Measurements from ENCODE around the gene SORCS2. TPM values are rescaled to one million over a fixed set of nuclear protein-coding genes. Genes with fewer than 3 reads are reported as not detected.

The SORCS2 gene
- total RNA-seq, 1 experiment from 2014 or later: 0.06 TPM

DNA sequence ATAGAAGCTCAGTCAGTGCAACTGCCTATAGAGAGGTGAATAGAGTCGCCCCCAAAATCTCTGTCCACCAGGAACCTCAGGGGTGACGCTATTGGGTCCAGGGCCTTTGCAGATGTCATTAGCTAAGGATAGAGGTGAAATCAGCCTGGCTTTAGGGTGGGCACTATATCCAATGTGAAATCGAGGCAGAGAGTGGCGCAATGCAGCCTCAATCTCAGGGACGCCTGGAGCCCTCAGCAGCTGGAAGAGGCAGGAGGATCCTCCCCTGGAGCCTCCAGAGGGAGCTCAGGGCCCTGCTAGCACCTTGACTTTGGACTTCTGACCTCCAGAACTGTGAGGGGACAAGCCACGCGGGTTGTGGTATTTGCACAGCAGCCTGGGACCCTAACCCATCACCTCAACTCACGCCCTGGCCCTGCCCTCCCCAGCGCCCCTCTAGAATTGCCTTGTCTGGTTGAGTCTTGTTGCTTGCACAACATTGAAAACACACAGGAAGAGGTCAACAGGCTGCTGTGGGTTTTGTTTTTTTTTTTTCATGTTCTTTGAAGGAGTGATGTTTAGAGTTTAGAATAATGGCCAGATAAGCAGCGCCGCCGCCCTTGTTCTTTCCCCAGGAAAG lies 331.8 kb downstream of the SORCS2 start:
- TF ChIP-seq, protein P1, sequence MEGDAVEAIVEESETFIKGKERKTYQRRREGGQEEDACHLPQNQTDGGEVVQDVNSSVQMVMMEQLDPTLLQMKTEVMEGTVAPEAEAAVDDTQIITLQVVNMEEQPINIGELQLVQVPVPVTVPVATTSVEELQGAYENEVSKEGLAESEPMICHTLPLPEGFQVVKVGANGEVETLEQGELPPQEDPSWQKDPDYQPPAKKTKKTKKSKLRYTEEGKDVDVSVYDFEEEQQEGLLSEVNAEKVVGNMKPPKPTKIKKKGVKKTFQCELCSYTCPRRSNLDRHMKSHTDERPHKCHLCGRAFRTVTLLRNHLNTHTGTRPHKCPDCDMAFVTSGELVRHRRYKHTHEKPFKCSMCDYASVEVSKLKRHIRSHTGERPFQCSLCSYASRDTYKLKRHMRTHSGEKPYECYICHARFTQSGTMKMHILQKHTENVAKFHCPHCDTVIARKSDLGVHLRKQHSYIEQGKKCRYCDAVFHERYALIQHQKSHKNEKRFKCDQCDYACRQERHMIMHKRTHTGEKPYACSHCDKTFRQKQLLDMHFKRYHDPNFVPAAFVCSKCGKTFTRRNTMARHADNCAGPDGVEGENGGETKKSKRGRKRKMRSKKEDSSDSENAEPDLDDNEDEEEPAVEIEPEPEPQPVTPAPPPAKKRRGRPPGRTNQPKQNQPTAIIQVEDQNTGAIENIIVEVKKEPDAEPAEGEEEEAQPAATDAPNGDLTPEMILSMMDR (conservative IDR thresholded peaks at IDR 0.05; ENCODE audit: low read depth, low read length): no peak
- no peak for TF ChIP-seq EZH2 (IDR thresholded peaks at IDR 0.05; ENCODE audit: borderline replicate concordance, low read depth, low read length, poor library complexity, severe bottlenecking)
- Histone ChIP-seq H3K9me3 (ENCODE audit: low read depth, low read length, poor library complexity, severe bottlenecking) (no peaks in the 10 kb centered on the region), H3K27me3 (replicated peaks; ENCODE audit: insufficient read depth, low read depth, low read length, poor library complexity) (peaks cover 42% of the 10 kb centered on the region), H3K4me1 (ENCODE audit: insufficient read depth, low read length, poor library complexity, severe bottlenecking) (no peaks in the 10 kb centered on the region), H3K27ac (ENCODE audit: low read depth, low read length, poor library complexity, severe bottlenecking) (no peak overlapping the region), H3K4me3 (ENCODE audit: low read depth, low read length, poor library complexity, severe bottlenecking) (no peak overlapping the region), H3K36me3 (ENCODE audit: insufficient read depth, low read length, poor library complexity, severe bottlenecking) (no peaks in the 10 kb centered on the region)
- BruUV-seq (replicated peaks): no TSS peak
- DNase-seq (ENCODE audit: low spot score): no peak
- ChIA-PET CTCF (no interaction called here), POLR2A (ENCODE audit: low non-redundant PET) (no interaction called here)
- intact Hi-C loops (cut with micrococcal nuclease; ENCODE audit: unreplicated experiment): no loop called here

- DNase-seq (ENCODE audit: low spot score): no peak
- TF ChIP-seq EZH2 (IDR thresholded peaks at IDR 0.05; ENCODE audit: borderline replicate concordance, low read depth, low read length, poor library complexity, severe bottlenecking): no peak
- TF ChIP-seq, protein P1 (conservative IDR thresholded peaks at IDR 0.05; ENCODE audit: low read depth, low read length): no peak
- POLR2A ChIA-PET (ENCODE audit: low non-redundant PET): no interaction called here
- Histone ChIP-seq H3K27ac (ENCODE audit: low read depth, low read length, poor library complexity, severe bottlenecking) (no peak overlapping the region), H3K9me3 (ENCODE audit: low read depth, low read length, poor library complexity, severe bottlenecking) (no peaks in the 10 kb centered on the region), H3K27me3 (replicated peaks; ENCODE audit: insufficient read depth, low read depth, low read length, poor library complexity) (peaks cover 35% of the 10 kb centered on the region), H3K36me3 (ENCODE audit: insufficient read depth, low read length, poor library complexity, severe bottlenecking) (no peaks in the 10 kb centered on the region), H3K4me3 (ENCODE audit: low read depth, low read length, poor library complexity, severe bottlenecking) (no peak overlapping the region), H3K4me1 (ENCODE audit: insufficient read depth, low read length, poor library complexity, severe bottlenecking) (no peaks in the 10 kb centered on the region)
- intact Hi-C loops (cut with micrococcal nuclease; ENCODE audit: unreplicated experiment): no loop called here
- BruUV-seq (replicated peaks): no TSS peak
- CTCF ChIA-PET: no interaction called here
Observed at GRCh38 chr4:7524843-7525242, 332.5 kb downstream of the SORCS2 start.

GRCh38 chr4:7526491-7526890 lies 334.2 kb downstream of the SORCS2 start:
- Histone ChIP-seq H3K27ac (ENCODE audit: low read depth, low read length, poor library complexity, severe bottlenecking) (no peak overlapping the region), H3K36me3 (ENCODE audit: insufficient read depth, low read length, poor library complexity, severe bottlenecking) (no peaks in the 10 kb centered on the region), H3K4me1 (ENCODE audit: insufficient read depth, low read length, poor library complexity, severe bottlenecking) (no peaks in the 10 kb centered on the region), H3K27me3 (replicated peaks; ENCODE audit: insufficient read depth, low read depth, low read length, poor library complexity) (peaks cover 19% of the 10 kb centered on the region), H3K9me3 (ENCODE audit: low read depth, low read length, poor library complexity, severe bottlenecking) (no peaks in the 10 kb centered on the region), H3K4me3 (ENCODE audit: low read depth, low read length, poor library complexity, severe bottlenecking) (no peak overlapping the region)
- BruUV-seq (replicated peaks): no TSS peak
- intact Hi-C loops (cut with micrococcal nuclease; ENCODE audit: unreplicated experiment): no loop called here
- ChIA-PET POLR2A (ENCODE audit: low non-redundant PET) (no interaction called here), CTCF (no interaction called here)
- no peak for DNase-seq (ENCODE audit: low spot score)
- TF ChIP-seq, protein P1 (conservative IDR thresholded peaks at IDR 0.05; ENCODE audit: low read depth, low read length): no peak
- no peak for TF ChIP-seq EZH2 (IDR thresholded peaks at IDR 0.05; ENCODE audit: borderline replicate concordance, low read depth, low read length, poor library complexity, severe bottlenecking)

All from A673 (cell line).